DMS153 treated with DMSO at 0.1 percent for 48 hours (cell line): Measurements from ENCODE around the gene TSC22D1.
A peak's percentile ranks its signal among the peaks of the same experiment; 100 is the strongest.
"Not testable (repeated sequence)": the region's sequence is repeated elsewhere in the genome, so short reads cannot be mapped to it uniquely, and the experiment has no call there.

Source experiments
- DNase-seq: peaks from one replicate; lab custom pipeline; 2025; ENCODE audit not compliant: unreplicated experiment; lab: John Stamatoyannopoulos, UW

TSC22D1 gene

DNA sequence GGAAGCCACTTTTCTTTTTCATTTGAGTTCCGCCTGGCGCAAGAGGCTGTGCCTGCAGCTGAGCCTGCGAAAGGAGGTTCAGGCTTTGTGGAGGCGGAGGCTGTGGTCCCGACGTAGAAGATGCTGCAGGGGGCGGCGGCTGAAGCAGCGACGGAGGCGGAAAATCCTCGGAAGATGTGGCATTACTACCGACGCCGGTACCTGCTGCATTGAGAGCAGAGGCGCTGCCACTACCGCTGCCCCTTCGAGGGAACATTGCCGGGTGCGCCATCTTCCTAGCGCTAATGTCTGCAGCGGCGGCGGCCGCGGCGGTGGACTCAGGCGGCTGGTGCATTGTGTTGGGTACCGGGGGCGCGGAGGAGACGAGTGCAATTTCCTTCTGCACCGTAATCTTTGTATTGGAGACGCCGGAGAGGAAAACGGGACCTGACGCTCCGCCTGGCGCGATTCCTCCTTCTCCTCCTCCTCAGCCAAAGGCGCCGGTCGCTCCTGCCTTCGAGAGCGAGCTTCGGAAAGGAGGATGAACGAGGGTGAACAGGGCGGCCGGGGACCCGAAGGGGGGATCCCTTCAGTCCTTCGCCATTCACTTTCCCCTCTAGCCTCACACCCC, at the start of gene TSC22D1:
TSS of gene TSC22D1 (minus strand) at position 590 of the 610 bp plus-strand sequence. CDS start at position 334, 256 bp downstream.
- DNase-seq, result no peak

GRCh38 chr13:44622708-44623107, 46.6 kb upstream of the TSC22D1 start:
- no peak for DNase-seq

DNA sequence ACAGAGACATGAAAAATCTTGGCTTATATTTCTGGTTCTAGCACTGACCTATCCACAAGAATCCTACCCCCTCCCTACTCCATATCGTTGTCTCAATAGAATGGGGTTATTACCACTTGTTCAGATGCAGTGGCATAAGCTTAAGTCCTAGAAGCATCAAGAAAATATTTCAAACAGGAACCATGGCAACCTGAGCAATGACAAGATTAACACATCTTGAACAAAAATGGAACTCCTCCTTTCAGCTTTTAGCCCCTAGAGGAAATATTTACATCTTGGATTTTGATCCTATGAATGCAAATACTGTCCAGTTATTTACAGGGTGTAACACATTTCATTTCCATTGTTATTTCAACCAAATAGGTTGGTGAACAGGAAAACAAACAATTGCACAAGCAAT, 46.1 kb upstream of the TSC22D1 start:
- no peak for DNase-seq

DNA sequence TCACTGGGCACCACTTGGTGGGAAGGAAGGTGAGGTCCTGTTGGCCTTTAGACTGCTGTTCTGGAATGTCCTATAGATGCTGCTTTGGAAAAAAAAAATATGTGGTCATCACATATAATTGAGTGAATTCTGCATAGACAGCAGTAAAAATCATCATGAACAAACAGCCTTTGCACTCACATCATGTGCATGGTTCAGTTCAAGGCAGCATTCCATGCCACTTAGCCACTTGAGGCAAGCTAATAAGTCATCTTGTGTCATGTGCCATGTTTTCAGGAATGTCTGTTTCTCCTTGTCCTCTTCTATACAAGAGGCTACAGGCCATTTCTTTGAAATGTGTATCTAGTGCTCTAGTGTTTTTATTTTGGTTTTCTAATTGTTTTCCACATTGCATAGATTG, 43.9 kb upstream of the TSC22D1 start:
- DNase-seq, result no peak

DNA sequence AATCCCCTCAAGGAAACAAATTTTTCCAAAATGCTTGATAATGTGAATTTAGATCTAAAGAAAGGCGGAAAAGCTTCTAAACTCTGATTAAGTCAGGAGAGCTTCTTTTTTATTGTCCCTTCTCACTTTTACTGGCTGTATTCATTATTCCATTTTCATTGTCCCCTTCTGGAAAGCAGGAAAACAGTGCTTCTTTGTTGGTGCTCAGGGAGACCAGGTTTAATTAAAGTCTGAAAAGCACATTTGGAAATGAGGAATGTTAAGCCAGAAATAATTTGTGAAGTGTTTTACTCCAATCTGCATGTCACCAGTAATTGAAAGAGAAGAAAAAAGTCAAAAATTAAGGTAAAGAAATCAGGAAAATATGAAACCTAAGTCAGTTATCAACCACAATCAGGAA, 43.5 kb upstream of the TSC22D1 start:
- DNase-seq, result no peak

DNA sequence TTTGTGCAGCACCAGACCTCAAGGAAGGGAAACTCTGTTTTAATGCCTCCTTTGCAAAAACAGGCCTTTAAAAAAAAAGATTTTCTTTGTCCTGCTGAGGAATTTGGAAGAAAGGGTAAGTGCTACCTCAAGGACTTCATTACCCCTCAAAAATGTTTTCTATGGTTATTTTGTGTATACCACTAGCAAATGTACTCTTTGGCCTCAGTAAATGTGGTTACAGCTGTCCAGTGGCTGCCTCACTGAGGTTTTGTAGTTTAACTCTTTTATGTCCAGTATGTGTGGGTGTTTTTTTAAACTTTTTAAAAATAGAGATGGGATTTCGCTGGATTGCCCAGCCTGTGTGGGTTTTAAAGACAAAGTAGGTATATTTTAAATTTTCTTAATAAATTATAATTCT, 42.2 kb upstream of the TSC22D1 start:
- no peak for DNase-seq

DNA sequence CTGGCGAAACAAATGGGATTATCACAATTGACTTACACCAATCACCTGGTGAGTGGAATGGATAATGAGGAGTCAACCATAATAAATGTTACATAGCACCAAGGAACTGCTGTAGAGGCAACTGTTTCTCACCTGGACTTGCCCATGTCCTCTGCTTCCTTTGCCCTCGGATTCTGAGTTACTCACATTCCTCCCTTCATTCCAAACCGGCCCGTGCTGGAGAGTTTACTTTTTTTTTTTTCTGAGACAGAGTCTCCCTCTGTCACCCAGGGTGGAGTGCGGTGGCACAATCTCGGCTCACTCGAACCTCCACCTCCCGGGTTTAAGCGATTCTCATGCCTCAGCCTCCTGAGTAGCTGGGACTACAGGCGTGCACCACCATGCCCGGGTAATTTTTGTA, 41.5 kb upstream of the TSC22D1 start:
- DNase-seq, result no peak

- no peak for DNase-seq
These were observed 33.0 kb upstream of the TSC22D1 start for GRCh38 chr13:44609137-44609536.

DNA sequence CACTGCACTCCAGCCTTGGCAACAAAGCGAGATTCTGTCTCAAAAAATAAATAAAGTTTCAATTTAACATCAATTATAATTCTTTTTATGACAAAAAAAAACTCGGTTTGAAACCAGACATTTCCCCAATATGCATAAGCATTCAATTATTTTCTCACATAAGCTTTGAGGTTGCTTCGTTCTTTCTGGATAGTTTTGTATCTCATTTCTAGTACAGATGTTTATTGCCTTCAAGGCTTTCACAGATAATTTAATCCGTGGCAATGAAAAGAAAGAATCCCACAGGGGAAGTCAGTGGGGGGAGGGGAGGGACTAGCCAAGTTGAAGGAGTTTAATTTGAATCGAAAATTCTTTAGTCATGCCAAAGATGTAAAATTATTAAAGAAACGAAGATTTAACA, 29.6 kb upstream of the TSC22D1 start:
- no peak for DNase-seq

- DNase-seq, result no peak
These were observed 29.1 kb upstream of the TSC22D1 start for GRCh38 chr13:44605275-44605674.

- no peak for DNase-seq
These were observed 25.5 kb upstream of the TSC22D1 start for GRCh38 chr13:44601586-44601985.

DNA sequence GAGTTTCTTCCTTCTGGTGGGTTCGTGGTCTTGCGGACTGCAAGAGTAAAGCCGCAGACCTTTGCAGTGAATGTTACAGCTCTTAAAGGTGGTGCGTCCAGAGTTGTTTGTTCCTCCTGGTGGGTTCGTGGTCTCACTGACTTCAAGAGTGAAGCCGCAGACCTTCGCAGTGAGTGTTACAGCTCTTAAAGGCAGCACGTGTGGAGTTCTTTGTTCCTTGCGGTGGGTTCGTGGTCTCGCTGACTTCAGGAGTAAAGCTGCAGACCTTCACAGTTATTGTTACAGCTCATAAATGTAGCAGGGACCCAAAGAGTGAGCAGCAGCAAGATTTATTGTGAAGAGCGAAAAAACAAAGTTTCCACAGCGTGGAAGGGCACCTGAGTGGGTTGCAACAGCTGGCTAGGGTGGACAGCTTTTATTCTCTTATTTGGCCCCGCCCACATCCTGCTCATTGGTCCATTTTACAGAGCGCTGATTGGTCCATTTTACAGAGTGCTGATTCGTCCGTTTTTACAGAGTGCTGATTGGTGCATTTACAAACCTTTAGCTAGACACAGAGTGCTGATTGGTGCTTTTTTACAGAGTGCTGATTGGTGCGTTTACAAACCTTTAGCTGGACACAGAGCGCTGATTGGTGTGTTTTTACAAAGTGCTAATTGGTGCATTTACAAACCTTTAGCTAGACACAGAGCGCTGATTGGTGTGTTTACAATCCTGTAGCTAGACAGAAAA, 17.9 kb upstream of the TSC22D1 start:
- DNase-seq, result not testable (repeated sequence)

GRCh38 chr13:44592216-44592847, 16.2 kb upstream of the TSC22D1 start:
- DNase-seq, result no peak

DNA sequence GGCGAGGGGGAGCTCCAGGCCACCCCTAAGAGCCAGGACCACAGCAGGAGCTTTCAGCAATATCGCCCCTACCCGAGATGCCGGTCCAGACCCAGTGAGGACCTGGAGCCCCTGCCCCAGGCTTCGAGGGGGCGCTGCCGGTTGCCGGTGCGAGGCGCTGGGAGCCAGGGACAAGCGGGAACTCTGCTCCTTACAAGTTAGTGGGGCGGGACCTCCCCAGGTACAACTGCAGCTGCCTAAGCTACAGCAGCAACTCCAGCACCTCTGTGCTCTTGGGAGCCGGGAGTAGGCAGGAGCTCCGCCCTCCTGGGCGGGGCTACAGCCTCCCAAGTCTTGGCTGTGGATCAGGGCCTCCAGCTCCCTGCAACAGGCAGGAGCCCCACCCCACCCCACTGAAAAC, 15.2 kb upstream of the TSC22D1 start:
- no peak for DNase-seq

- DNase-seq, result no peak
These were observed 7.0 kb upstream of the TSC22D1 start for GRCh38 chr13:44583137-44583536.

DNA sequence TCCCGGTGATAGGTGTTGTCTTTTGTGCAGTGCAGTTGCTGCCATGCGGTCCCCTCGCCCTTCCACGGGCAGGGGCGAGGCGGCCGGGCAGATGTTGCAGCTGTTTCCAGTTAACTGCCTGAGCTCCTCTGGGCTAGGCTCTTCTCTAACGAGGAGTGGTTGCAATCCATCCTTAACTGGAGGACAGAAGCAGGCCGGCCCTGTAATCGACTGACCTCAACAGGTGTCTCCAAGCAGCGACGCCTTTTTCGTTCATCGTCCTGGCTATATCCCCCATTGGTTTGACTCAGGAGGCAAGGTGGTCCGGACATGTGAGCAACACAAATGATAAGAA, 1.9 kb upstream of the TSC22D1 start:
- DNase-seq, result no peak

DNA sequence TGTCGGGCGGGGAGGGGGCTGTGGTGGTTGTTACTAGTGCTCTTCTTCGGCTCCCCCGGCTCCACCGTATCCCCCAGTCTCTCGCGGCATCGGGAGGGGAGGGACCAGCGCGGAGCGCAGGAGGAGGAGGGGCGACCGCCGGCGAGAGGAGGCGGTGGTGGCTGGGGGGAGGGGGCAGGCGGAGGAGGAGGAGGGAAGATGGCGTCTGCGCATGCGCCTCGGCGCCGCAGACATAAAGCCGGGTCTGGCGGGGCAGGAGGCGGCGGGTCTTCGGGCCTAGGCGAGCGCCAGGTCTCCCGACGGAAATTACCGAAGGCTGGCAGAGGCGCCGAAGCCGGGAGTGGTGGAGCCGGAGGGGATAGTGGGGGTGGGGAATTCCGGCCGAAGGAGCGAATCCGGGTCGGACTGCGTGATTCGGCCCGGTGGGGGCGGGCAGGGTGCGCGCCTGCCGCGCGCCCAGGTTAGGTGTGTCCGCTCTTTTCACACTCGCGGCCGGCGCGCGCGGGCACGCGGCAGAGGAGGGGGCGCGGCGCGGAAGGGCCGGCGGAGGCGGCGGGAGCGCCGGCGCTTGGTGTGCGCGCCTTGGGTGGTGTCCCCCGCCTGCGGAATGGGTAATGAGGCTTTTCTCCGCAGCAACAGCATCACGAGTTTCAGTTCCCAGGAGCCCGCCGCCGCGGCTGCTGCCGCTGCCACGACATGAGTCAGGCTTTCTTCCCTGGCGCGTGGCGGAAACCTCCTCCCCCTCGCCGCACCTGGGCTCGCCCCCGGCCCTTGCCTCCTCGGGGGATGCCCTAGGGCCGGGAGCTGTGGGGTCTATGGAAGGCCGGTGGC, 1.3 kb upstream of the TSC22D1 start:
- peak; percentile 89 for DNase-seq

- no peak for DNase-seq
These were observed 463 bp upstream of the TSC22D1 start for GRCh38 chr13:44576351-44577235.

DNA sequence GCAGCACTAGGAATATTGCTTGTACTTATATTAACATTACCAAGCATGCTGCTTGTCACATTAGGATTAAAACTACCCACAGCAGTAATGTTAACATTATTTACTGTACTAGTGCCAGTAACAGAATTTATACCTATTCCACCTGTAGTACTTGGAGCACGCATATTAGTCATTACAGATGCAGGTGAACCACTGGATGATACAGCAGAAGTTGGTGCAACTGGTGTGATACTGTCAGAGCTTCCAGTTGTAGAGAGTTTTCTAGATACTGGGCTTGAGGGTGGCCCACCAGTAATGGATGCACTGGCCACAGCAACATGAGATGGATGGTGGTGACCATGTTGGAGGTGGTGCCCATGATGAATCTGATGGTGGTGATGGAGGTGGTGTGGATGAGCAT, 1.1 kb downstream of the TSC22D1 start:
- DNase-seq, result no peak

DNA sequence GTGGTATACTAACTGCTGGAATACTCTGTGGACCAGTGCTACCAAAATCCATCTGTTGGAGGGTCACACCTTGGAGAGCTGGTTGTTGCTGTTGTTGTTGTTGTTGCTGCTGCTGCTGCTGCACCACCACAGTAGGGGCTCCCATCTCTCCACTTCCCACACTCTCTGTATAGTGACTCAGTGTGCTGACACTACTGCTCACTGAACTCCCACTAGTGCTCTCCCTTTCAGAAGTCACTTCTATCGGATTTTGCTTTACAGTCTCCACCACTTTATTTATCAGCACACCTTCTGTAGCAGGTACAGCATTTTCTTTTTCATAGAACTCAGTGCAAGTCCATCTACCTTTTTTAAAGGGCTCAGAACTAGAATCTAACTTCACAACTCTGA, 1.7 kb downstream of the TSC22D1 start:
- DNase-seq, result no peak
